ENCODE data around the gene PGR. TPM values are rescaled to one million over a fixed set of nuclear protein-coding genes. Genes with fewer than 3 reads are reported as not detected.
A peak's percentile ranks its signal among the peaks of the same experiment; 100 is the strongest.

The PGR gene
- not detected in 3 replicates for polyA plus RNA-seq
- polyA plus RNA-seq (2011; ENCODE audit: low read depth), result not detected
- not detected in 2 replicates for polyA plus RNA-seq (2011; cell fraction: cytosol; rRNA removed)
- polyA plus RNA-seq (2011; cell fraction: nucleus; rRNA removed), result not detected in 2 replicates
- not detected in 2 replicates for polyA plus RNA-seq (2012; ENCODE audit: low replicate concordance)
- not detected in 3 replicates for polyA minus RNA-seq
- polyA minus RNA-seq (2011; cell fraction: cytosol; rRNA and poly(A)+ RNA removed), result not detected
- polyA minus RNA-seq (2011; cell fraction: nucleus; rRNA and poly(A)+ RNA removed), result not detected in 2 replicates

DNA sequence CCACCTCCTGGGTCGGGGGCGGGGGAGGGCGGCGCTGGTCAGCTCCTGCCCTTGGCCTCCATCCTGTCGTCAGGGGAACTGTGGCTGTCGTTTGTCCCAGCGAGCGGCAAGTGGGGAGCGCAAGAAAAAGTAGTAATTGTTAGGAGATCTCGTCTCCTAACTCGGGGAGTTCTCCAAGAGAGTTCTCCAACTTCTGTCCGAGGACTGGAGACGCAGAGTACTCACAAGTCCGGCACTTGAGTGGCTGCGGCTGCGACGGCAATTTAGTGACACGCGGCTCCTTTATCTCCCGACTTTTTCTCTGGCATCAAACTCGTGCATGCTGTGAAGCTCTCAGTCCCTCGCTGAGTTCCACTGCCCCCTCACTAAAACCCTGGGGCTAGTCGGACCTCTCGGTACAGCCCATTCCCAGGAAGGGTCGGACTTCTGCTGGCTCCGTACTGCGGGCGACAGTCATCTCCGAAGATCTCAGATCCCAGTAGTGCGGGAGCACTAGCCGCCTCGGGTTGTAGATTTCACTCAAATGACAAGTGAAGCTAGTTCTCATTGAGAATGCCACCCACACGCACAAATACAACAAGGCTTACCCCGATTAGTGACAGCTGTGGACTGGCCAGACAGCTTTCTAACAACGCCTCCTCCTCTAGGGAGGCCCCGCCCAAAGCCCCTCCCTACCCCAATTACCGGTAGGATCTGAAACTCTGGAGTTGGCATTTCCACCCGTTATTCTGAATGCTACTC lies at the start of gene PGR:
Gene PGR, minus strand, starts transcription at position 611 of the 741 bp plus-strand sequence. CDS start 743 bp downstream, outside the sequence.
- Histone ChIP-seq H3K79me2 (ENCODE audit: control insufficient read depth, insufficient read depth, low read length) (no peaks in the 10 kb centered on the region), H4K20me1 (ENCODE audit: control insufficient read depth, extremely low read depth, insufficient read depth, low read length) (no peaks in the 10 kb centered on the region), H3K27me3 (ENCODE audit: control insufficient read depth, extremely low read depth, insufficient read depth, low read length) (peaks cover 47% of the 10 kb centered on the region), H3K9me1 (ENCODE audit: control insufficient read depth, extremely low read depth, insufficient read depth, low read length) (no peaks in the 10 kb centered on the region), H3K4me2 (ENCODE audit: control insufficient read depth, extremely low read depth, insufficient read depth, low read depth, low read length) (no peak within 1 kb of the TSS), H3K36me3 (ENCODE audit: control insufficient read depth in 2 of 2, extremely low read depth in 1 of 2, insufficient read depth in 2 of 2, low read length in 2 of 2) (no peaks in the 10 kb centered on the region), H3K4me3 (ENCODE audit: control insufficient read depth in 2 of 3, extremely low read depth in 1 of 3, insufficient read depth in 2 of 3, low read depth in 1 of 3, low read length in 3 of 3) (no peak within 1 kb of the TSS), H3K4me1 (ENCODE audit: control insufficient read depth, extremely low read depth, insufficient read depth, low read length) (peaks cover 7% of the 10 kb centered on the region), H3K27ac (ENCODE audit: control insufficient read depth, insufficient read depth, low read length) (no peak within 1 kb of the TSS), H3K9ac (ENCODE audit: control insufficient read depth, extremely low read depth, insufficient read depth, low read length) (no peak within 1 kb of the TSS), H2AFZ (ENCODE audit: control insufficient read depth, low read length) (no peak within 1 kb of the TSS), H3K9me3 (ENCODE audit: control insufficient read depth, low read depth, low read length) (no peaks in the 10 kb centered on the region)
- no peak for DNase-seq (ENCODE audit: low read depth, low spot score)
- FAIRE-seq, result no peak
- TF ChIP-seq, protein P1, sequence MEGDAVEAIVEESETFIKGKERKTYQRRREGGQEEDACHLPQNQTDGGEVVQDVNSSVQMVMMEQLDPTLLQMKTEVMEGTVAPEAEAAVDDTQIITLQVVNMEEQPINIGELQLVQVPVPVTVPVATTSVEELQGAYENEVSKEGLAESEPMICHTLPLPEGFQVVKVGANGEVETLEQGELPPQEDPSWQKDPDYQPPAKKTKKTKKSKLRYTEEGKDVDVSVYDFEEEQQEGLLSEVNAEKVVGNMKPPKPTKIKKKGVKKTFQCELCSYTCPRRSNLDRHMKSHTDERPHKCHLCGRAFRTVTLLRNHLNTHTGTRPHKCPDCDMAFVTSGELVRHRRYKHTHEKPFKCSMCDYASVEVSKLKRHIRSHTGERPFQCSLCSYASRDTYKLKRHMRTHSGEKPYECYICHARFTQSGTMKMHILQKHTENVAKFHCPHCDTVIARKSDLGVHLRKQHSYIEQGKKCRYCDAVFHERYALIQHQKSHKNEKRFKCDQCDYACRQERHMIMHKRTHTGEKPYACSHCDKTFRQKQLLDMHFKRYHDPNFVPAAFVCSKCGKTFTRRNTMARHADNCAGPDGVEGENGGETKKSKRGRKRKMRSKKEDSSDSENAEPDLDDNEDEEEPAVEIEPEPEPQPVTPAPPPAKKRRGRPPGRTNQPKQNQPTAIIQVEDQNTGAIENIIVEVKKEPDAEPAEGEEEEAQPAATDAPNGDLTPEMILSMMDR (optimal IDR thresholded peaks at IDR 0.05 in 1 of 3, IDR thresholded peaks at IDR 0.05 in 1 of 3, conservative IDR thresholded peaks at IDR 0.05 in 1 of 3; ENCODE audit: extremely low read depth in 1 of 3, insufficient read depth in 2 of 3, low read length in 3 of 3), result no peak
- peak; percentile 79 for TF ChIP-seq EZH2 (IDR thresholded peaks at IDR 0.05; ENCODE audit: low read length)
- dilution Hi-C loops (cut with MboI; ENCODE audit: extremely low pct_ligation_motif_present, low sequenced_read_pairs), result no loop called here

DNA sequence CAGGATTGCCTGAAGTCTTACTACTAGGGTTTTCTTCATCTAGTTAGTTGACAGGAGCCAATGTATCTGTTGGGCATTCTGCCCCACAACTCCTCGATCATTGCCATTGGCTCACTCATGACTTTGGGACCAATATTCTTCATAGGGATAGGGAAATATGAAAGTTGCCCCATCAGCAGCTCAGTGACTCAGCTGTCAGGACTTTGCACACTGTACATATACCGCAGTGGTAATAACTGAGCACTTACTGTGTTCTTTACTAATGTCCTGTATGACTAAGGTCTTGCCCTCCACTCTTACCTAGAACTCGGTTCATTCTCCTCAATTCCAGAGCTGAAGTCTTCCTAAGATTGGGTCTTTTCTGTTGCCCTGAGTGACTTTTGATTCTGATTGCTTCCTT lies 46.8 kb upstream of the PGR start:
- Histone ChIP-seq H3K27me3 (ENCODE audit: control insufficient read depth, extremely low read depth, insufficient read depth, low read length) (no peaks in the 10 kb centered on the region), H3K27ac (ENCODE audit: control insufficient read depth, insufficient read depth, low read length) (no peak overlapping the region), H3K9me3 (ENCODE audit: control insufficient read depth, low read depth, low read length) (no peaks in the 10 kb centered on the region), H3K4me1 (ENCODE audit: control insufficient read depth, extremely low read depth, insufficient read depth, low read length) (no peaks in the 10 kb centered on the region), H4K20me1 (ENCODE audit: control insufficient read depth, extremely low read depth, insufficient read depth, low read length) (no peaks in the 10 kb centered on the region), H2AFZ (ENCODE audit: control insufficient read depth, low read length) (no peak overlapping the region), H3K4me3 (ENCODE audit: control insufficient read depth in 2 of 3, extremely low read depth in 1 of 3, insufficient read depth in 2 of 3, low read depth in 1 of 3, low read length in 3 of 3) (no peak overlapping the region), H3K79me2 (ENCODE audit: control insufficient read depth, insufficient read depth, low read length) (no peaks in the 10 kb centered on the region), H3K9ac (ENCODE audit: control insufficient read depth, extremely low read depth, insufficient read depth, low read length) (no peak overlapping the region), H3K36me3 (ENCODE audit: control insufficient read depth in 2 of 2, extremely low read depth in 1 of 2, insufficient read depth in 2 of 2, low read length in 2 of 2) (no peaks in the 10 kb centered on the region), H3K4me2 (ENCODE audit: control insufficient read depth, extremely low read depth, insufficient read depth, low read depth, low read length) (no peak overlapping the region), H3K9me1 (ENCODE audit: control insufficient read depth, extremely low read depth, insufficient read depth, low read length) (no peaks in the 10 kb centered on the region)
- dilution Hi-C loops (cut with MboI; ENCODE audit: extremely low pct_ligation_motif_present, low sequenced_read_pairs), result no loop called here
- FAIRE-seq (no peak), DNase-seq (ENCODE audit: low read depth, low spot score) (no peak)
- TF ChIP-seq, protein P1 (optimal IDR thresholded peaks at IDR 0.05 in 1 of 3, IDR thresholded peaks at IDR 0.05 in 1 of 3, conservative IDR thresholded peaks at IDR 0.05 in 1 of 3; ENCODE audit: extremely low read depth in 1 of 3, insufficient read depth in 2 of 3, low read length in 3 of 3), result no peak
- TF ChIP-seq EZH2 (IDR thresholded peaks at IDR 0.05; ENCODE audit: low read length), result no peak
